ENCODE measurements around the gene RAP1B. TPM values are rescaled to one million over a fixed set of nuclear protein-coding genes. Genes with fewer than 3 reads are reported as not detected.

RAP1B gene
- total and polyA plus RNA-seq, 9 of the 15 experiments (the other 6 are each of a cell fraction or from before 2014, with no cell fraction given) = 107 to 309 (median 170) TPM

DNA sequence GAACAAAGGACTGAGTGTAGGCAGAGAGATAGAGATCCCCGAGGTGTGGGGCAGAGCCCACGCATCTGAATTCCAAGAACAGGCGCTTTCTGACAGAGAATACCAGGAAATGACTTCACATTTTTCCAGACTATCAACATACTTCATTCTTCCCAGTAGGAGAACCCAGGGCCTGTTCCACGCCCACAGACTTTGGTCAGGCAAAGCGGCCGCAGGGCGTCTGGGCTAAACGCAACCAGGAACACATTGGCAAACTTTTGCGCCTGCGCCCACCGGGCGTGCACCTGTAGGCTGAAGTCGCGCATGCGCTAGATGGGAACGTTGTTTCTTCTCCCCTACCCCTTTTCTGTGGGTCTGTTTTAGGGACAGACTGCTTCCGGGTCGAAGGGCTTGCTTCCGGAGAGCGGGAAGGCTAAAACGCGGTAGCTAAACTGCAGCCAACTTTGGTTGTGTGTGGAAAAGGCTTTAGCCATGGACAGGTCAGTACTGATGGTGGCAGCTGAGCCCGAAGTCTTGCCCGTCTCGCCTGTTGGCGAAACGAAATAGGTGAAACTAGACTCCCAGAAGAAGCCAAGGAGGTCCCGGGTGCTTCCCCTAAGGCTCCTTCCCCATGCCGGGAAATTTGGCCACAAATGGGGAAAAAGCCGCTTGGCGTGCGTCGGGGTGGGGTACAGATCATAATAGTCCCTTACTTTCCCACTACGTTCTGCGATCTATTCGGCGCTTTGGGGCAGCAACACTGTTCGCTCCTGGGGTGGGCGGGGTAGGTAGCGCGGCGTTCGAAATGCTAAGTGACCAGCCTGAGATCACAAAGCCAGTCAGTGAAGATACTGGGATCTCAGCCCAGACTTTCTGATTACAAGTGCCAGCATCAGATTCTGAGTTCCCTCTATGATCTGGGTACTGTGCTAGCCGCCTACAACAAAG is 76.2 kb downstream of the RAP1B start, which contains the start of gene NUP107 (continued):
- TF ChIP-seq TCFL5 (CRISPR knock-in tag; conservative IDR thresholded peaks at IDR 0.05) = no peak
- TF ChIP-seq ZBTB7A (IDR thresholded peaks at IDR 0.05; ENCODE audit: borderline replicate concordance, control insufficient read depth, low read depth, low read length) = peak; percentile 49
- TF ChIP-seq POLR2B (IDR thresholded peaks at IDR 0.05; ENCODE audit: low read depth, partially characterized antibody) = peak; percentile 75
- peak; percentile 90 for TF ChIP-seq ARID1B (IDR thresholded peaks at IDR 0.05)
- TF ChIP-seq YBX1 (IDR thresholded peaks at IDR 0.05) = no peak
- TF ChIP-seq KLF6 (CRISPR knock-in tag; IDR thresholded peaks at IDR 0.05; ENCODE audit: borderline replicate concordance) = peak; percentile 12; the same call in 1 of the 2 replicates
- TF ChIP-seq MNT (conservative IDR thresholded peaks at IDR 0.05) = peak; percentile 80 to 91
- TF ChIP-seq DMBX1 (CRISPR knock-in tag; IDR thresholded peaks at IDR 0.05; ENCODE audit: borderline replicate concordance) = no peak
- 0 out of 2 replicates have a peak, but pooled peaks have one; percentile 34 for TF ChIP-seq CAMTA2 (CRISPR knock-in tag; conservative IDR thresholded peaks at IDR 0.05)
- 0 out of 2 replicates have a peak, but pooled peaks have one; percentile 63 for TF ChIP-seq GTF2A2 (tag; IDR thresholded peaks at IDR 0.05)
- no peak for TF ChIP-seq TRIM25 (IDR thresholded peaks at IDR 0.05; ENCODE audit: borderline replicate concordance)
- peak; percentile 98 for TF ChIP-seq SMAD4 (CRISPR knock-in tag; conservative IDR thresholded peaks at IDR 0.05)
- no peak for TF ChIP-seq HDAC8 (tag; IDR thresholded peaks at IDR 0.05)
- TF ChIP-seq SETDB1 (IDR thresholded peaks at IDR 0.05; ENCODE audit: low read length) = peak; percentile 59
- no peak for TF ChIP-seq SNIP1 (IDR thresholded peaks at IDR 0.05; ENCODE audit: low read depth)
- TF ChIP-seq CBFB (CRISPR knock-in tag; IDR thresholded peaks at IDR 0.05) = peak; percentile 70; the same call in 1 of the 2 replicates
- no peak for TF ChIP-seq ZSCAN32 (CRISPR knock-in tag; IDR thresholded peaks at IDR 0.05)
- TF ChIP-seq RFX1 (IDR thresholded peaks at IDR 0.05) = no peak
- TF ChIP-seq, protein P1, sequence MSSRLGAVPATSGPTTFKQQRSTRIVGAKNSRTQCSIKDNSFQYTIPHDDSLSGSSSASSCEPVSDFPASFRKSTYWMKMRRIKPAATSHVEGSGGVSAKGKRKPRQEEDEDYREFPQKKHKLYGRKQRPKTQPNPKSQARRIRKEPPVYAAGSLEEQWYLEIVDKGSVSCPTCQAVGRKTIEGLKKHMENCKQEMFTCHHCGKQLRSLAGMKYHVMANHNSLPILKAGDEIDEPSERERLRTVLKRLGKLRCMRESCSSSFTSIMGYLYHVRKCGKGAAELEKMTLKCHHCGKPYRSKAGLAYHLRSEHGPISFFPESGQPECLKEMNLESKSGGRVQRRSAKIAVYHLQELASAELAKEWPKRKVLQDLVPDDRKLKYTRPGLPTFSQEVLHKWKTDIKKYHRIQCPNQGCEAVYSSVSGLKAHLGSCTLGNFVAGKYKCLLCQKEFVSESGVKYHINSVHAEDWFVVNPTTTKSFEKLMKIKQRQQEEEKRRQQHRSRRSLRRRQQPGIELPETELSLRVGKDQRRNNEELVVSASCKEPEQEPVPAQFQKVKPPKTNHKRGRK (tag; IDR thresholded peaks at IDR 0.05) = no peak
- TF ChIP-seq HEY1 (CRISPR knock-in tag; IDR thresholded peaks at IDR 0.05; ENCODE audit: borderline replicate concordance) = no peak
- peak; percentile 89 for TF ChIP-seq MEIS2 (IDR thresholded peaks at IDR 0.05; ENCODE audit: partially characterized antibody)
- TF ChIP-seq FOXJ3 (CRISPR knock-in tag; IDR thresholded peaks at IDR 0.05) = no peak
- 0 out of 2 replicates have a peak, but pooled peaks have one; percentile 71 for TF ChIP-seq ZNF12 (CRISPR knock-in tag; IDR thresholded peaks at IDR 0.05)
- no peak for TF ChIP-seq ZNF778 (CRISPR knock-in tag; IDR thresholded peaks at IDR 0.05)

Measured in K562 (cell line).